Lung (tissue), 12 donors: ENCODE data around the gene PLCG2. TPM values are rescaled to one million over a fixed set of nuclear protein-coding genes. Genes with fewer than 3 reads are reported as not detected.
A peak's percentile ranks its signal among the peaks of the same experiment; 100 is the strongest.
"Not testable (repeated sequence)": the region's sequence is repeated elsewhere in the genome, so short reads cannot be mapped to it uniquely, and the experiment has no call there.

Experiments used
- ATAC-seq: fragments of 200-7000 bp; cut with Tn5 transposase; one replicate; pipeline ENCODE4 v1.9.1; 2020; ENCODE audit warnings: moderate number of reproducible peaks; ENCODE audit not compliant: insufficient read depth, low FRiP score
- DNase-seq, 3 donors: peaks; one replicate each; pipeline ENCODE4 v3.0.0-alpha.2; 2013 to 2017
- H3K27ac ChIP-seq, 2 donors: one replicate each; pipeline ENCODE4 v1.5.1; 2013; ENCODE audit warnings: mild to moderate bottlenecking in 2 of 2, moderate library complexity in 2 of 2, control low read depth in 1 of 2, inconsistent platforms in 1 of 2, low read depth in 1 of 2, low read length in 1 of 2
- H3K27me3 ChIP-seq, 3 donors: one replicate each; pipeline ENCODE4 v1.5.1; 2013; ENCODE audit warnings: low read length in 2 of 3; ENCODE audit not compliant: control insufficient read depth in 3 of 3, insufficient read depth in 3 of 3
- H3K36me3 ChIP-seq, 4 donors: one replicate each; pipeline ENCODE4 v1.5.1; 2013; ENCODE audit warnings: low read length in 4 of 4, mild to moderate bottlenecking in 1 of 4, moderate library complexity in 1 of 4; ENCODE audit not compliant: control insufficient read depth in 4 of 4, insufficient read depth in 4 of 4
- H3K4me1 ChIP-seq, 5 donors: one replicate each; pipeline ENCODE4 v1.5.1; 2013; ENCODE audit warnings: low read length in 5 of 5, mild to moderate bottlenecking in 2 of 5, moderate library complexity in 1 of 5; ENCODE audit not compliant: control insufficient read depth in 5 of 5, insufficient read depth in 5 of 5
- H3K4me3 ChIP-seq: one replicate; pipeline ENCODE4 v1.5.1; 2013; ENCODE audit warnings: mild to moderate bottlenecking, control low read depth, moderate library complexity
- H3K9ac ChIP-seq, 2 donors: one replicate each; pipeline ENCODE4 v1.5.1; 2013; ENCODE audit warnings: low read length in 2 of 2, control low read depth in 1 of 2; ENCODE audit not compliant: insufficient read depth in 1 of 2
- H3K9me3 ChIP-seq, 4 donors: one replicate each; pipeline ENCODE4 v1.5.1; 2013; ENCODE audit warnings: low read length in 3 of 4, mild to moderate bottlenecking in 1 of 4, moderate library complexity in 1 of 4; ENCODE audit not compliant: control insufficient read depth in 4 of 4, insufficient read depth in 3 of 4
- WGBS, 2 donors: extraction: QIAGEN DNeasy Blood & Tissue Kit; methylation state at CpG; one replicate each; pipeline ENCODE4 v1.1.7; 2013; 5-methylcytosine and 5-hydroxymethylcytosine counted together
- polyA plus RNA-seq, 2 donors: library from polyadenylated mRNA; stranded (reverse); fragments of 200-250 nt; gene quantifications; one replicate each; pipeline ENCODE4 v1.2.1, GENCODE V29; 2013
- total RNA-seq, 2 donors: library from RNA; depleted of rRNA in 1 of 2; stranded (reverse); fragments of >200 nt in 1 of 2; gene quantifications; one replicate each; pipeline ENCODE4 v1.2.1, GENCODE V29; 2014 to 2021
- TF ChIP-seq, protein P1 (sequence below): IDR thresholded peaks from 2 replicates; pipeline ENCODE4 v1.5.1; 2012; ENCODE audit warnings: mild to moderate bottlenecking; ENCODE audit errors: control extremely low read depth, extremely low read depth
- donor health status: control.
- donor health status: control.
- donor health status: Bipolar disorder and iron deficiency.
- donor health status: healthy.
- donor health status: DM: yes; HTN: yes; CAD: no.

The PLCG2 gene
- total and polyA plus RNA-seq, 4 donors = 8.8 to 41.0 (median 29.4) TPM

DNA sequence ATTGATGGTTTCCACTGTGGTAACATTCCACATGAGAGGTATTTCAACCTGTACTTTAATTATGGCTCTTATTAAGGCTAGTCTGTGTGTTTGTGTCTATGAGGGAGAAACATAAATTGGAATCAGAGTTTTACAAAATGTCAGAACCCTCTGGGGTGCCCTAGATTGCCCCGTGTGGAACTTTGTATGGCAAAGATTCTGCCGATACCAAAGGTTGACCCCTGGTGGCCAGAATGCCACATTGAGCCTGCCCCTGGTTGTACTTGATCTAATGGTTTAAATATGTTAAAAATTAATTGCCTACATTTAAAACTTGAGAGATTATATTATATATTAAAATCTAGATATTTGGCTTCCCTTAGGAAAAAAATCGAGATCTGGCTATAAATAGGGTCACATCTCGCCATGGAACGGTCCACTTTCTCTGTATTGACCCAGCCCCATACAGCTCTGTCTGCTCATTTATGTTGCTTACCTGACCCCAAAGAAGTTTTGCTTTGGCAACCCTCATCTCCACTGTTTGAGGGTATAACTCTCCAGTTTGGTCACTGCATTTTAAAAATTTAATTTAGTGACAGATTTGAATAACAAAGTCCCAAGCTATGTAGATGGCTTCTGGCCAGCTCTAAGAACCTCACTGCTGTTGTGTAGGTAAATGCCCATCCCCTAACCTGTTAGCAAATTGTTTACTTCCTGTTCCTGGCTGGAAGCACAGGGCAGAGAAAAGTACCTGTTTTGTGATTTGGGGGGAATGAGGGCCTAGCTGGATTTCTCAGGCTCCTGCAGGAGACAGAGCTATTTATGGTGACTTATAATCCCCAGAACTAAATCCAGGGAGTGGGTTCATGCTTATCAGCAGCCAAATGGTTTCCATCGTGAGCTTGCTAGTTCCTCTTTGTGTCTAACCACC lies 95.0 kb downstream of the PLCG2 start:
- WGBS, 2 donors = 18 to 31% methylated on average over 6 of the region's 6 CpGs
- DNase-seq (peak; percentile 26 to 53 (median 50)), ATAC-seq (no peak)
- TF ChIP-seq, protein P1, sequence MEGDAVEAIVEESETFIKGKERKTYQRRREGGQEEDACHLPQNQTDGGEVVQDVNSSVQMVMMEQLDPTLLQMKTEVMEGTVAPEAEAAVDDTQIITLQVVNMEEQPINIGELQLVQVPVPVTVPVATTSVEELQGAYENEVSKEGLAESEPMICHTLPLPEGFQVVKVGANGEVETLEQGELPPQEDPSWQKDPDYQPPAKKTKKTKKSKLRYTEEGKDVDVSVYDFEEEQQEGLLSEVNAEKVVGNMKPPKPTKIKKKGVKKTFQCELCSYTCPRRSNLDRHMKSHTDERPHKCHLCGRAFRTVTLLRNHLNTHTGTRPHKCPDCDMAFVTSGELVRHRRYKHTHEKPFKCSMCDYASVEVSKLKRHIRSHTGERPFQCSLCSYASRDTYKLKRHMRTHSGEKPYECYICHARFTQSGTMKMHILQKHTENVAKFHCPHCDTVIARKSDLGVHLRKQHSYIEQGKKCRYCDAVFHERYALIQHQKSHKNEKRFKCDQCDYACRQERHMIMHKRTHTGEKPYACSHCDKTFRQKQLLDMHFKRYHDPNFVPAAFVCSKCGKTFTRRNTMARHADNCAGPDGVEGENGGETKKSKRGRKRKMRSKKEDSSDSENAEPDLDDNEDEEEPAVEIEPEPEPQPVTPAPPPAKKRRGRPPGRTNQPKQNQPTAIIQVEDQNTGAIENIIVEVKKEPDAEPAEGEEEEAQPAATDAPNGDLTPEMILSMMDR = peak; percentile 52
- Histone ChIP-seq H3K9ac (no peak overlapping the region), H3K9me3 (peaks cover 0 to 1% (median 0%) of the 10 kb centered on the region in 4 donors), H3K36me3 (no peaks in the 10 kb centered on the region), H3K27me3 (no peaks in the 10 kb centered on the region), H3K27ac (no peak overlapping the region), H3K4me1 (no peaks in the 10 kb centered on the region), H3K4me3 (no peak overlapping the region)

DNA sequence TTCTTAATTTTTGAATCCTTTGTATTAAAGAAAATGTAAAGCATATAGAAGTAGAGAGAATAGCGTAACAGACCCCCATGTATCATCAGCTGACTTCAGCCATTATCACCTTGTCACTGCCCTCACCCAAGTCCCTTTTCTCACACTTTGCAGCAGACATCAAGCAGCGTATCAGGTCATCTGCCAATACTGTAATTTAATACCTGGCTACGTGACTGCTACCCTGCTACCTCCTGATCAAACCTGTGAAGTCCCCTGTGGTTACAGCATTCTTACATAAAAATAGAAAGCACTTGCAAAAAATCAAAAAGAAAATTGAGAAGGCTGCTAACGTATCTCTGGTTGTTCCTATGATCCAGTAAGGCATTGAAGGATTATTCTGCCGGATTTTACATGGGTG lies 96.4 kb downstream of the PLCG2 start:
- Histone ChIP-seq H3K36me3 (no peaks in the 10 kb centered on the region), H3K27ac (no peak overlapping the region), H3K4me3 (no peak overlapping the region), H3K9me3 (peaks cover 0 to 1% (median 0%) of the 10 kb centered on the region in 4 donors), H3K9ac (no peak overlapping the region), H3K27me3 (no peaks in the 10 kb centered on the region), H3K4me1 (no peaks in the 10 kb centered on the region)
- TF ChIP-seq, protein P1 = no peak
- 73 to 79% methylated on average over 5 of the region's 5 CpGs for WGBS, 2 donors
- no peak for ATAC-seq
- DNase-seq = no peak

DNA sequence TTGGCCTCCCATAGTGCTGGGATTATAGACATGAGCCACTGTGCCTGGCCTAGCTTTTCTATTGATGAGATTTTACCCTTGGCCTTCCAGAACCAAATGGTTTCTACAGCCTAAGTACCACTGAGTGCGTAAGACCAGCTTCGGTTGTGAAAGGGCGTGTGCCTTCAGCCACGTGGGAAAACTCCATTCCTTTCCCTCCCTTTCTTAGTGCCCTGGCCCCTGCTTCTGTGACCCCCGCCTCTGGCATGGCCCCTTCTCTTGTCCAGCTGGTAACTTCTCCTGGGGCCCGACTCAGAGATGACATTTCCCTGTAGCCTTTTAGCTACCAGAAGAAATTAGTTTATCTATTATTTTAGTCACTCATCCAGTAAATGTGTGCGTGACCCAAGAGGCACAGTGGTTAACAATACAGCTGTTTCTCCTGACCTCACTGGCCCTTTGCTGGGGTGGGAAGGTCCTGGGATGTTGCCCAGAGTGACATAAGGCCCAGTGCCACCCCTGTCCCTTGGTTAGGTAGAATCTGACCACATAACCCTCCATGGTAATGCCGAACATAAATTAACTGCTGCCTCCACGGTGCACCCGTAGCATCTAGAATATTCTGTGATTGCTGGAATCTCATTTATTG lies 97.3 kb downstream of the PLCG2 start:
- no peaks in the 10 kb centered on the region for H3K4me1 ChIP-seq
- 86 to 88% methylated on average over 10 of the region's 10 CpGs for WGBS, 2 donors

DNA sequence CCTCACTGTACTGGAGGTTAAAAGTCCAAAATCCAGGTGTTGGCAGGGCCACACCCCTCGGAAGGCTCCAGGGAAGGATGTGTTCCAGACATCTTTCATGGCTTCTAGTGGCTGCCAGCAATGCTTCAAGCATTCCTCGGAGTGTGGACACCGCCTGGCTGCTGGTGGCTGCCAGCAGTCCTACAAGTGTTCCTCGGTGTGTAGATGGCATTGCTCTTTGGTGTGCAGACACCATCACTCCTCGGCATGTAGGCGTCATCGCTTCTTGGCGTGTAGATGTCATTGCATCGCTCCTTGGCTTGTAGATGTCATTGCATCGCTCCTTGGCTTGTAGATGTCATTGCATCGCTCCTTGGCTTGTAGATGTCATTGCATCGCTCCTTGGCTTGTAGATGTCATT lies 98.4 kb downstream of the PLCG2 start:
- not testable (repeated sequence) for H3K9ac ChIP-seq
- 94 to 96% methylated on average over 12 of the region's 12 CpGs for WGBS, 2 donors

More for the DNA sequence above, 97.3 kb downstream of the PLCG2 start:
- no peak overlapping the region for H3K4me3 ChIP-seq
- DNase-seq (no peak), ATAC-seq (no peak)
- TF ChIP-seq, protein P1 = no peak
- no peaks in the 10 kb centered on the region for H3K36me3 ChIP-seq
- H3K27ac ChIP-seq = no peak overlapping the region
- no peak overlapping the region for H3K9ac ChIP-seq
- H3K9me3 ChIP-seq = peaks cover 0 to 1% (median 0%) of the 10 kb centered on the region in 4 donors
- H3K27me3 ChIP-seq = no peaks in the 10 kb centered on the region

More for the DNA sequence above, 98.4 kb downstream of the PLCG2 start:
- not testable (repeated sequence) for ATAC-seq, H3K4me1 ChIP-seq, H3K4me3 ChIP-seq, H3K27me3 ChIP-seq, H3K36me3 ChIP-seq, DNase-seq, H3K27ac ChIP-seq, H3K9me3 ChIP-seq
